Fibroblast of mammary gland (primary cell): ENCODE data around the gene DENND5A.

Experiments
- DNase-seq: peaks from one replicate; pipeline ENCODE4 v3.0.0-alpha.2; 2010; ENCODE audit warnings: low read depth
- H3K4me3 ChIP-seq: 2 replicates; pipeline ENCODE4 v1.5.1; 2011; ENCODE audit warnings: low read depth, mild to moderate bottlenecking, low read length, moderate library complexity; ENCODE audit not compliant: control insufficient read depth
- TF ChIP-seq, protein P1 (sequence below): conservative IDR thresholded peaks from 2 replicates; pipeline ENCODE4 v1.5.1; 2011; ENCODE audit warnings: low read depth, low read length, inconsistent platforms; ENCODE audit not compliant: control insufficient read depth, insufficient read depth

DENND5A gene

GRCh38 chr11:9274499-9275258 lies 9.5 kb upstream of the DENND5A start:
- H3K4me3 ChIP-seq = no peak overlapping the region
- TF ChIP-seq, protein P1, sequence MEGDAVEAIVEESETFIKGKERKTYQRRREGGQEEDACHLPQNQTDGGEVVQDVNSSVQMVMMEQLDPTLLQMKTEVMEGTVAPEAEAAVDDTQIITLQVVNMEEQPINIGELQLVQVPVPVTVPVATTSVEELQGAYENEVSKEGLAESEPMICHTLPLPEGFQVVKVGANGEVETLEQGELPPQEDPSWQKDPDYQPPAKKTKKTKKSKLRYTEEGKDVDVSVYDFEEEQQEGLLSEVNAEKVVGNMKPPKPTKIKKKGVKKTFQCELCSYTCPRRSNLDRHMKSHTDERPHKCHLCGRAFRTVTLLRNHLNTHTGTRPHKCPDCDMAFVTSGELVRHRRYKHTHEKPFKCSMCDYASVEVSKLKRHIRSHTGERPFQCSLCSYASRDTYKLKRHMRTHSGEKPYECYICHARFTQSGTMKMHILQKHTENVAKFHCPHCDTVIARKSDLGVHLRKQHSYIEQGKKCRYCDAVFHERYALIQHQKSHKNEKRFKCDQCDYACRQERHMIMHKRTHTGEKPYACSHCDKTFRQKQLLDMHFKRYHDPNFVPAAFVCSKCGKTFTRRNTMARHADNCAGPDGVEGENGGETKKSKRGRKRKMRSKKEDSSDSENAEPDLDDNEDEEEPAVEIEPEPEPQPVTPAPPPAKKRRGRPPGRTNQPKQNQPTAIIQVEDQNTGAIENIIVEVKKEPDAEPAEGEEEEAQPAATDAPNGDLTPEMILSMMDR = no peak
- DNase-seq = no peak

DNA sequence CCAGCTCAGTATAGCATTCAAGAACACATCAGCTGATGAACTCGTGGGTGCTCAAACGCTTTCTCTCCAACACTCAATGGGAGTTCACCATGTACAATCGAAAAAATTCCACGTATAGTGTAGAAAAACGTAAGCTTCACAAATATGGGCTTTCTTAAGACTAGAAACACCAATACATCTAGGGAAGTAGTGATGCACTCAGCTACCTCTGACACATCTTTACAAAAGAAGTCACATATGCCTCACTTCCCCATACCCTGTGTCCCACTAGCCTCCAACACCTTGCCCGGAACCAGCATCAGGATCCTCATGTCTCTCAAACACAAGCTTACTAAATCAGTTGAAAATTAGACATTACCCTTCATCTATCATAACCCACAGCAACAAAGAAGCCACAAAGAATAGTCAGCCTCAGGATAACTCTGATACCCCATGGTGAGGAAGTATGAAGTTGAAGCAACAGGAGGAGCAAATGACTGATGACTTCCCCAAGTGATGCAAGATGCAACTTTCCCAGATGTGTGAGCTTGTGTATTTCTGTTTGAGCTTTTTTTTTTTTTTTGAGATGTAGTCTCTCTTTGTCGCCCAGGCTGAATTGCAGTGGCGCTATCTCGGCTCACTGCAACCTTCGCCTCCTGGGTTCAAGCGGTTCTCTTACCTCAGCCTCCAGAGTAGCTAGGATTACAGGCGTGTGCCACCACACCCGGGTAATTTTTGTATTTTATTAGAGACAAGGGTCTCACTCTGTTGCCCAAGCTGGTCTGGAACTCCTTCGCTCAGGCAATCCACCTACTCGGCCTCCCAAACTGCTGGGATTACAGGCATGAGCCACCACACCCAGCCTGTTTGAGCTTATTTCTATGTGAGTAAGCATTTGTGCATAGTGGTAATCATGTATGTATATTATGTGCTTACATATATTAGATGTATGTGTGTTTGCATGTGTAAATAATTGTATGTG lies 8.5 kb upstream of the DENND5A start:
- DNase-seq = peak; percentile 78

GRCh38 chr11:9269492-9270013 lies 4.4 kb upstream of the DENND5A start:
- TF ChIP-seq, protein P1 = no peak
- peak; percentile 32 for DNase-seq
- no peak overlapping the region for H3K4me3 ChIP-seq

More for the DNA sequence above, 8.5 kb upstream of the DENND5A start:
- H3K4me3 ChIP-seq = no peak overlapping the region
- TF ChIP-seq, protein P1 = no peak

DNA sequence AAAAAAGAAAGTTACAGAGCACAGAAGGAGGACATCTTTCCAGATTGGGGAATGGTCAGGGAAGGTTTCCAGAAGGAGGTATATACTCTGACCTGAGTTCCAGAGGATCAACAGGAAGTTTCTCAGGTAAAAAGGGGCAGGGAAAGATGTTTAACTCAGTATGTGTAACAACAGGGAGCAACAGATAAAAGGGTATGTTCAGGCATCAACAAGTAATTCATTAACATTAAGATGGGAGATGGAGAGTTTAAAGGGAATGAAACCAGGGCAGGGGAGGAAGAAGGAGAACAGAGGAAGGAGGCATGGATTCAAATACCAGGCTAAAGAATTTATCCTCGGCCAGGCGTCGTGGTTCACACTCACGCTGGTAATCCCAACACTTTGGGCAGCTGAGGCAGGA lies 2.5 kb upstream of the DENND5A start:
- H3K4me3 ChIP-seq = no peak overlapping the region
- DNase-seq = no peak
- TF ChIP-seq, protein P1 = no peak

DNA sequence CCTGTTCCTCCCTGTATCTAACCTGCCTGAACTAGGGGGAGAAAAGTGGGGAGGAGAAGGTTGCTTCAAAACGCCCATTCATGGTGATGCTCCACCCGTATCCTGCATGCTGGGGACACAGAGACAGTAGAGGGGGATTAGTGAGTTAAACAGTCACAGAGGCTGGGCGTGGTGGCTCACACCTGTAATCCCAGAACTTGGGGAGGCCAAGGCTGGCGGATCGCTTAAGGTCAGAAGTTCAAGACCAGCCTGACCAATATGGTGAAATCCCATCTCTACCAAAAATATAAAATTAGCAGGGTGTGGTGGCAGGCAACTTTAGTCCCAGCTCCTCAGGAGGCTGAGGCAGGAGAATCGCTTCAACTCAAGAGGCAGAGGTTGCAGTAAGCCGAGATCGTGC lies 1.8 kb upstream of the DENND5A start:
- no peak overlapping the region for H3K4me3 ChIP-seq
- DNase-seq = no peak
- TF ChIP-seq, protein P1 = no peak

DNA sequence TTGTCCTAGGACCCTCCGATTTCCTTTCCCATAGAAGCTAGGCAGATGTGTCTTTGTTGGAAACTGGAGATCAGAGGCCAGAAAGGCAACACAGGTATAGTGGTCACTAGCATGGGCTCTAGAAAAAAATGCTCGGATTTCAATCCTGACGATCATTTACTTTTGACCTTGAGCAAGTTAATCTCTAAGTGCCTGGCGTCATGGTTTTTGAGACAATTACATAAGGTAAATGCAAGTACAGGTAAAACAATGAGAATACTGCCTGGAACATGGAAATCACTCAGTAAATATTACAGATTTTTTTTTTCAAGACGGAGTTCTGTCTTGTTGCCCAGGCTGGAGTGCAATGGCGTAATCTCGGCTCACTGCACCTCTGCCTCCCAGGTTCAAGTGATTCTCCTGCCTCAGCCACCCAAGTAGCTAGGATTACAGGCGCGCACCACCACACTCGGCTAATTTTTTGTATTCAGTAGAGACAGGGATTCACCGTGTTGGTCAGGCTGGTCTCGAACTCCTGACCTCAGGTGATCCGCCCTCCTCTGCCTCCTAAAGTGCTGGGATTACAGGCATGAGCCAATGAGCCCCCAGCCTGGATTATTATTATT lies 1.1 kb upstream of the DENND5A start:
- TF ChIP-seq, protein P1 = no peak
- no peak overlapping the region for H3K4me3 ChIP-seq
- no peak for DNase-seq
